ENCODE results near the gene MAD2L1BP.

DNA sequence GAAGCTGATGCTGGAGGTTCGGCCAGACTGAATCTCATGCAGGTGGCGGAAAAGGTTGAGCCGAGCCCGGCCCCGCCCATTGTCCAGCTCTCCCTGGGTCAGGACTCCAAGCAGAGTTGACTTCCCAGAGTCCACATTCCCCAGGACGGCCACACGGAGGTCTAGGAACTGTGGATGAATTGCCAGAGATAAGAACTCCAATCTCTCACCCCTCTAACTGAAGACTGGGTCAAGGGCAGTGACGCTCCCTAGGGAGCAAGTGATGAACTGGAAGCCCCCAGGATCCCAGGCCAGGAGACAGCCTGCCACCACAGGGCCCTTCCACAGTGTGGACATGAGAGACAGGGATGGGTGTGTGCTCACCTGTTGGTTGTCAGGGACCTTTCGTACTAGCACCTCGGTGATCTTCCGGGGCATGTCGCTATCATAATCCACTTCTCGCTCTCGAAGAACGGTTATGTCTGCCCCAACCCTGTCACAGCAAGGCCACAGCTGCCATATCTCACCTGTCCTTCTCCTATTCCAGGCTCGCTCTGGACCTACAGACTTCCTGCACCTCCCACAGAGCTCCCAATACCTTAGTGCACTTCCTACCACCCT is 10.1 kb upstream of the MAD2L1BP start:
- TF ChIP-seq CTCF (conservative IDR thresholded peaks at IDR 0.05; ENCODE audit: low read depth, low read length) (no peak), EZH2 (IDR thresholded peaks at IDR 0.05; ENCODE audit: borderline replicate concordance, low read depth, low read length, poor library complexity, severe bottlenecking) (no peak)
